HEK293 (cell line): ENCODE results near the gene APOL1.

Experiments used
- CTCF ChIA-PET: fragments of 350-600 bp; formaldehyde crosslinking; extraction: SDS; loops from one replicate; lab custom pipeline; 2021; ENCODE audit warnings: antibody characterized with exemption; lab: Yijun Ruan, JAX
- POLR2A ChIA-PET: fragments of 300-600 bp; formaldehyde crosslinking; extraction: SDS; loops from one replicate; lab custom pipeline; 2020; ENCODE audit warnings: antibody characterized with exemption, inconsistent platforms; lab: Yijun Ruan, JAX
- H3K27ac ChIP-seq: fragments of 200-500 bp; sonication (Bioruptor generic); 2 replicates; pipeline ENCODE4 v1.5.1; 2014; ENCODE audit warnings: low read depth, low read length, control low read depth, inconsistent platforms; ENCODE audit errors: extremely low read depth
- H3K36me3 ChIP-seq, 2 experiments: fragments of 200-500 bp in 1 of 2; sonication (Bioruptor generic) in 1 of 2; 1 replicate in 1 of 2; 2 replicates in 1 of 2; pipeline ENCODE4 v1.5.1; 2014 to 2017; ENCODE audit warnings: inconsistent platforms in 2 of 2, low read length in 2 of 2; ENCODE audit not compliant: control insufficient read depth in 2 of 2, insufficient read depth in 1 of 2
- H3K4me1 ChIP-seq: fragments of 200-500 bp; sonication (Bioruptor generic); 2 replicates; pipeline ENCODE4 v1.5.1; 2014; ENCODE audit warnings: mild to moderate bottlenecking, low read length, inconsistent platforms; ENCODE audit not compliant: control insufficient read depth, insufficient read depth
- H3K4me3 ChIP-seq: 2 replicates; pipeline ENCODE4 v1.5.1; 2011; ENCODE audit warnings: low read depth, mild to moderate bottlenecking, control low read depth, low read length, moderate library complexity
- H3K9me3 ChIP-seq: fragments of 200-500 bp; sonication (Bioruptor generic); 2 replicates; pipeline ENCODE4 v1.5.1; 2014; ENCODE audit warnings: low read depth, low read length, inconsistent platforms; ENCODE audit not compliant: control insufficient read depth, insufficient read depth
- CTCF ChIP-seq: fragments of 450-650 bp; formaldehyde crosslinking; IDR thresholded peaks from 2 replicates; pipeline ENCODE4 v1.5.1; 2016; ENCODE audit warnings: missing biosample characterization, missing genetic modification characterization
- HOXD13 ChIP-seq: sonication (generic); formaldehyde crosslinking; IDR thresholded peaks from 2 replicates; pipeline ENCODE4 v1.8.0; 2022; ENCODE audit warnings: missing genetic modification reagents, borderline replicate concordance
- OVOL3 ChIP-seq: fragments of 450-650 bp; formaldehyde crosslinking; IDR thresholded peaks from 2 replicates; pipeline ENCODE4 v1.5.1; 2016; ENCODE audit warnings: missing biosample characterization, missing genetic modification characterization
- YY2 ChIP-seq: fragments of 450-650 bp; formaldehyde crosslinking; IDR thresholded peaks from 2 replicates; pipeline ENCODE4 v1.5.1; 2016; ENCODE audit warnings: missing biosample characterization, missing genetic modification characterization
- ZBTB17 ChIP-seq: fragments of 450-650 bp; formaldehyde crosslinking; IDR thresholded peaks from 2 replicates; pipeline ENCODE4 v1.5.1; 2016; ENCODE audit warnings: missing biosample characterization, missing genetic modification characterization
- ZIC2 ChIP-seq: fragments of 450-650 bp; formaldehyde crosslinking; IDR thresholded peaks from 2 replicates; pipeline ENCODE4 v1.5.1; 2016; ENCODE audit warnings: missing biosample characterization, missing genetic modification characterization
- ZNF184 ChIP-seq: fragments of 450-650 bp; IDR thresholded peaks from 2 replicates; pipeline ENCODE4 v1.5.1; 2018; ENCODE audit warnings: missing biosample characterization, mild to moderate bottlenecking, missing genetic modification characterization
- ZNF350 ChIP-seq: fragments of 450-650 bp; formaldehyde crosslinking; IDR thresholded peaks from 2 replicates; pipeline ENCODE4 v1.5.0; 2017; ENCODE audit warnings: missing biosample characterization, mild to moderate bottlenecking, missing genetic modification characterization
- ZNF521 ChIP-seq: fragments of 450-650 bp; formaldehyde crosslinking; IDR thresholded peaks from 2 replicates; pipeline ENCODE4 v1.5.1; 2017; ENCODE audit warnings: missing biosample characterization, mild to moderate bottlenecking, missing genetic modification characterization
- ZNF645 ChIP-seq: fragments of 450-650 bp; formaldehyde crosslinking; IDR thresholded peaks from 2 replicates; pipeline ENCODE4; 2016; ENCODE audit warnings: missing biosample characterization, missing genetic modification characterization
- ZNF654 ChIP-seq: fragments of 450-650 bp; formaldehyde crosslinking; IDR thresholded peaks from 2 replicates; pipeline ENCODE4 v1.5.1; 2016; ENCODE audit warnings: low read depth, missing biosample characterization, missing genetic modification characterization
- ZNF704 ChIP-seq: fragments of 450-650 bp; formaldehyde crosslinking; IDR thresholded peaks from 2 replicates; pipeline ENCODE4 v1.5.1; 2016; ENCODE audit warnings: missing biosample characterization, missing genetic modification characterization
- ZNF785 ChIP-seq: fragments of 450-650 bp; formaldehyde crosslinking; IDR thresholded peaks from 2 replicates; pipeline ENCODE4 v1.5.1; 2016; ENCODE audit warnings: missing biosample characterization, missing genetic modification characterization

APOL1 gene

GRCh38 chr22:36316419-36316818, 63.5 kb downstream of the APOL1 start:
- ChIA-PET CTCF (interaction anchor here (0.7 to 1.6 kb wide), 2 partner anchors 154 to 170 kb away, joined by 3 read pairs; no protein-coding TSS in a partner anchor), POLR2A (interaction anchor here (1.2 to 1.3 kb wide), 2 partner anchors 9 to 13 kb away, joined by 3 read pairs; no protein-coding TSS in a partner anchor)
- H3K27ac ChIP-seq = no peak overlapping the region
- H3K4me3 ChIP-seq = no peak overlapping the region
- no peaks in the 10 kb centered on the region for H3K9me3 ChIP-seq
- TF ChIP-seq ZIC2 (tag by site-specific recombination) (no peak), ZNF654 (tag by site-specific recombination) (no peak), ZNF521 (tag by site-specific recombination) (no peak), ZNF350 (tag by site-specific recombination) (no peak), ZBTB17 (tag by site-specific recombination) (no peak), ZNF184 (tag by site-specific recombination) (no peak), OVOL3 (tag by site-specific recombination) (no peak), CTCF (no peak), ZNF785 (no peak), ZNF645 (tag by site-specific recombination) (no peak), ZNF704 (tag by site-specific recombination) (no peak), YY2 (no peak), HOXD13 (no peak)
- H3K36me3 ChIP-seq = peaks cover 24 to 90% of the 10 kb centered on the region in 2 experiments
- no peaks in the 10 kb centered on the region for H3K4me1 ChIP-seq
